Suppressor macrophage (primary cell): Measurements from ENCODE around the gene ZNF283.
"Not testable (repeated sequence)": the region's sequence is repeated elsewhere in the genome, so short reads cannot be mapped to it uniquely, and the experiment has no call there.

Experiments used
- DNase-seq, 4 experiments: peaks; one replicate each; pipeline ENCODE4 v3.0.0-alpha.2; 2020 to 2022

ZNF283 gene

GRCh38 chr19:43799502-43800142, 27.5 kb upstream of the ZNF283 start:
- no peak for DNase-seq

- DNase-seq = no peak
Measured at GRCh38 chr19:43802216-43802951, 24.7 kb upstream of the ZNF283 start, which contains the start of gene LYPD5. TSS of gene LYPD5 (minus strand) at chr19:43802447. CDS start at chr19:43802380, 67 bp downstream.

- no peak for DNase-seq
Measured at GRCh38 chr19:43804432-43804831, 22.7 kb upstream of the ZNF283 start.

DNA sequence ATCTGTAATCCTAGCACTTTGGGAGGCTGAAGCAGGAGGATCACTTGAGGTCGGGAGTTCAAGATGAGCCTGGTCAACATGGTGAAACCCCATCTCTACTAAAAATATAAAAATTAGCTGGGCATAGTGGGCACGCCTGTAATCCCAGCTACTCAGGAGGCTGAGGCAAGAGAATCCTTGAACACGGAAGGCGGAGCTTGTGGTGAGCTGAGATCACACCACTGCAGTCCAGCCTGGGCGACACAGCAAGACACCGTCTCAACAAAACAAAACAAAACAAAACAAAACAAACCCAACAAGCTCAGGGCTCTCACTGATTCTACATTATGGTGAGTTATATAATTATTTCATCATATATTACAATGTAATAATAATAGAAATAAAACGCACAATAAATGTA, 20.7 kb upstream of the ZNF283 start:
- DNase-seq = not testable (repeated sequence)

DNA sequence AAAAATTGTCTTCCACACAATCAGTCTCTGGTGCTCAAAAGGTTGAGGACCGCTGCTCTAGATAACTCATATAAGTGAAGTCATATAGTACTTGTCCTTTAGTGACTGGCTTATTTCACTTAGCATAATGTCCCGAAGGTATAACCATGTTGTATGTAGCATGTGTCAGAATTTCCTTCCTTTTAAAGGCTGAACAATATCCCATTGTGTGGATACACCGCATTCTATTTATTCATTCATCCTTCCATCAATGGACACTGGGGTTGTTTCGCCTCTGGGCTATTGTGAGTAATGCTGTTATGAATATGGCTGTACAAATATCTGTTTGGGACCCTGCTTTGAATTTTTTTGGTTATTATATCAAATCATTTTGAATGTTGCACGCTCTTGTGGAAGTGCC, 20.3 kb upstream of the ZNF283 start:
- no peak for DNase-seq

GRCh38 chr19:43807651-43808050, 19.5 kb upstream of the ZNF283 start:
- no peak for DNase-seq

DNA sequence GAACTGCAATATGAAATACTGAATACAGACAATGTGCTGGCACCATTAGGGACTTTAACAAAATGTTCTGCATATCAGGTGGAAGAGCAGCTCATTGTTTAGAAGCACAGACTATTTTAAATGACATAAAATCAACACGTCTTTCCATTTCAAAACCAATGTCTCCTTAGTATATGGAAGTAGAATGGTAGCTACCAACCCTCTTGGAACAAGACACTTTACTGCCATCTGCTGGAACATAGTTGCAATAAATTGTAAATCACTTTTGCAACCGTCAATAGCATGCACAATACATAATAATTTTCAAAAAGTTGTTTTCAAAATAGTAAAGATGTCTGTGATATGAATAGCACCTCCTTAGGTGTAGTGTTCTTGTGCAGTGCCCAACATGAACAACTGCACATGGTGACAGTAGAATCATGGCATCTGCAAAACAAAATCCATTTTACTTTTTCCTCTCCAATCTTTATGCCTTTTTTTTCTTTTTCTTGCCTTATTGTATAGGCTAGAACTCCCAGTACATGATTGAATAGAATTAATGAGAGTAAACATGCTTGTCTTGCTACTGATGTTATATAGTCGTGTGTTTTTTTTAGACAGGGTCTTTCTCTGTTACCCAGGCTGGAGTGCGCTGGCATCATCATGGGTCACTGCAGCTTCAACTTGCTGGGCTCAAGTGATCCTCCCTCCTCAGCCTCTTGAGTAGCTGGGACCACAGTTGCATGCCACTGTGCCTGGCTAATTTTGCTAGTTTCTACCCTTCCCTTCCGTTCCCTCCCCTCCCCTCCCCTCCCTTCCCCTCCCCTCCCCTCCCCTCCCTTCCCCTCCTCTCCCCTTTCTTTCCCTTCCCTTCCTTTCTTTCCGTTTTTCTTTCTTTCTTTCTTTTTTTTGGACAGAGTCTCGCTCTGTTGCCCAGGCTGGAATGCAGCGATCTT, 17.1 kb upstream of the ZNF283 start:
- DNase-seq = peak; percentile 61 to 91 (median 75)

GRCh38 chr19:43811837-43812236, 15.3 kb upstream of the ZNF283 start:
- peak; percentile 32 to 59 (median 45) for DNase-seq

DNA sequence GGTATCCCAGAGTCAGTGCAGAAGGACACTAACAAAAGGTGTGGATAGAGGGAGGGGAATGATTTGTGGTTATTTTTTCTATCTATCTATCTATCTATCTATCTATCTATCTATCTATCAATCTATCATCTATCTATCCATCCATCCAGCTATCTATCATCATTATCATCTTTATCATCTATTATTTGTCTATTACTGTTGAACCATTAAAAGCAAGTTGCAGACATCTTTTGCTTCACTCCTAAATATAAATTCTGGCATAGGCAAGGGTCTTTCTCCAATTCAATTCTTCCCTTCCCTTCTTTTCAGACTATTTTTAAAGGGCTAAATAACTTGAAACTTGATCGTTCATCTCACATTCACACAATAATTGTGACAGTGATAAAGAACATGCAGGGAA, 14.9 kb upstream of the ZNF283 start:
- DNase-seq = no peak

- DNase-seq = no peak
Measured at GRCh38 chr19:43812688-43813087, 14.4 kb upstream of the ZNF283 start.

DNA sequence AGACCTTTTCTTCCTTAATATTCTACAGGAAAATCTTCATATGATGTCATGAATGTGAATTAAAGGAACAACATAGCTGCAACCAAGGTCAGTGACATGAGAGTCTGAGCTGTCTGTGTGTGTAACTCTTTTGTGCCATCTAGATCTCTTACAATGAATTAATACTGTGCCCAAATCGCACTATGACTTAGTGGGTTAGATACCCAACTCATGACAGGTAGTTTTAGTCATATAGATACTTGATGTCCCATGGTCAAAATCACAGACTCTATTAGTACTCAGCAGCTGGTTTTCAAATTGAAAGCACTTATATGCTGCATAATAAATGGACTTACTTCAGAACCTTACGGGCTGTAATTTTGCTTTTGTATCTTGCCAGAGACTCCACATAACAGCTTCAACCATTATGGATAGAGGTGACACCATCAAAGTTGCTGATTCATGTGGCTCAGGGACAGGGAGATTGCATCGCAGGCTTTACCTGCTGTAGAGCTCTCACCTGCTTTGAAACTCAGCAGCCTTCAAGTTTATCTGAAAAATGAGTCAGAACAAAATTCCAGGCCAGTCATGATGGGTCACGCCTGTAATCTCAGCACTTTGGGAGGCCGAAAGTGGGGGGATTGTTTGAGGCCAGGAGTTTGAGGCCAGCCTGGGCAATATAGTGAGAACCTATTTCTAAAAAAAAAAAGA, 12.3 kb upstream of the ZNF283 start:
- no peak for DNase-seq

GRCh38 chr19:43817454-43817853, 9.7 kb upstream of the ZNF283 start:
- DNase-seq = not testable (repeated sequence)

- no peak for DNase-seq
Measured at GRCh38 chr19:43818500-43818899, 8.6 kb upstream of the ZNF283 start.

DNA sequence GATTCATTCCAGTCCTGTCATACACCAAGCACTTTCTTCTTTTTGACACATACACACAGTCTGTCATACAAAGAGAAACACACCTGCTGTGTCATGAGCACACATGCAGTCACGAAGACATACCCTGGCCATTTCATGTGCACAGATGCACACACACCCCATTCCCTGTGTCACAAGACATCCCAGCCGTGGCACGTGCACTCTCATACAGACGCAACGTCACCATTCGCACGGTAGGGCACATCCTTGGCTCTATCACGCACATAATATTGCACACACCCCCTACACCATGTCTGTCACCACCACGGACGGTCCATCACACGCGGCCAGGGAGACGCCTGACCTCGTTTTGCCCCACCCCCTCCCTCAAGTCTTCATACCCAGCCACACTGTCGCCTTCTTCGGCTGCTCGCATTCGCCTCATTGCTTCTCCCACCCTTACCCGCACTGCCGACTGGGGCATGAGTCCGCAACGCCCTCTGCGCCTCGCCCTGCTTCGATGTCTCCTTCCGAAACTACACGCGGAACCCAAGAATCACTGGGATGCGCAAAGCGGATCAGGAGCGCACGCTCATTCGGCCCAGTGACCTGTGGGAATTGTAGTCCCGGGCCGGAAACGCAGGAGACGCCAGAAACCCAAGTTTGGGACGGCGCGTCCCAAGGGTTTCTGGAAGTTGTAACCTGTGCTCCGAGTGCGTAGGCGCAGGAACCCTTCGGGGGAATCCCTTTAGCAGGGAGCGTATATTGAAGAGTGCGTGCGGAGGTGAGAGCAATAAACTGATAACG, 6.8 kb upstream of the ZNF283 start:
- peak; percentile 37 to 66 (median 61) for DNase-seq

DNA sequence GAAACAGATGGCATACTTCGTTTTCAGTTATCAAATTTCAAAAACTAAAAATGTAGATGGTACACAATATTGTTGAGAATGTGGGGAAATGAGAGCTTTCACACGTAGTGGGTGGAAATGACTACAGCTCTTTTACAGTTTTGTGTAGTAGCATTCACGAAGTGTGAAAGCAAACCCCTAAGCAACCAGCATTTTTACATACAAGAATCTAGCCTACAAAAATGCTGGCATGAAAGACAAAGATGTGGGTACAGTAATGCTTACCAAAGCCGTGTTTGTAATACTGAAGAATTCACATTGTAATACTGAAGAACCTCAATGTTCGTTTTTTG, 6.3 kb upstream of the ZNF283 start:
- DNase-seq = no peak

DNA sequence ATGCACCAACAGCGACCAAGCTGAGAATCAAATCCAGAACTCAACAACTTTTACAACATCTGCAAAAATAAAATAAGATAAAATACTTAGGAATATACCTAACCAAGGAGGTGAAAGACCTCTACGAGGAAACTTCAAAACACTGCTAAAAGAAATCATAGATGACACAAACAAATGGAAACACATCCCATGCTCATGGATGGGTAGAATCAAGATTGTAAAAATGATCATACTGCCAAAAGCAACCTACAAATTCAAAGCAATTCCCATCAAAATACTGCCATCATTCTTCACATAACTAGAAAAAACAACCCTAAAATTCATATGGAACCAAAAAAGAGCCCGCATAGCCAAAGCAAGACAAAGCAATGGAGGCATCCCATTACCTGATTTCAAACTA, 3.3 kb upstream of the ZNF283 start:
- DNase-seq = not testable (repeated sequence)

GRCh38 chr19:43824572-43824971, 2.5 kb upstream of the ZNF283 start:
- DNase-seq = not testable (repeated sequence)

DNA sequence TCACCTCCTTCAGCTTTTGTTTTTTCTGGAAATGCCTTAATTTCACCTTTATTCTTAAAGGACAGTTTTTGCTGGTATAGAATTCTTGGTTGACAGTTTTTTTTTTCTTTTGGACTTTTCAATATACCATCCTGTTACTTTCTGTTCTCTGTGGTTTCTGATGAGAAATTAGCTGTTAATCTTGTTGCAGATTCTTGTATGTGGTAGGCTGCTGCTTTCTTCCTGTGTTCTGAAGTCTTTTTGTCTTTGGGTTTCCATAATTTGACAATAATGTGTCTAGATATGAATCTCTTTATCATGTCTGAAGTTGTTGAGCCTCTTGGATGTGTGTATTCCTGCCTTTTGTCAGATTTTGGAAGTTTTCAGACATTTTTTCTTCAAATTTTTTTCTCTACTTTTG, 12.0 kb downstream of the ZNF283 start:
- DNase-seq = no peak

DNA sequence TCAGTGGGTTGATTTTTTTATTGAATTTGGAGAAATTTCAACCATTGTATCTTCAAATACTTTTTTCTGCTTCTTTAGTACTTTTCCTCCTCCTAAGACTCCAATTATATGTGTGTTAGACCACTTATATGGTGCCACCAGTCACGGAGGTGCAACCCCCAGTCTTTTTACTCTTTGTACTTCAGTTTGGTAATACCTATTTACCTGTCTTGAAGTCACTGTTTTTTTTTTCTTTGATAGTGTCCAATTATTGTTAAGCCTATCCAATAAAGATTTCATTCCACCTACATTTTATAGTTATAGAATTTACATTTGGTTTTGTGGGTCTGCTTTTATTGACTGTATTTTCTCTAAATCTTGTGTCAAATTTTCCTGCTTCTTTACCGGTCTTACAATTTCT, 14.9 kb downstream of the ZNF283 start:
- no peak for DNase-seq

GRCh38 chr19:43847246-43847645, 20.1 kb downstream of the ZNF283 start:
- no peak for DNase-seq

GRCh38 chr19:43847884-43848283, 20.8 kb downstream of the ZNF283 start:
- DNase-seq = no peak

GRCh38 chr19:43848821-43849220, 21.7 kb downstream of the ZNF283 start:
- no peak for DNase-seq
